Measurements from ENCODE around the gene SCGB1D1. TPM values are rescaled to one million over a fixed set of nuclear protein-coding genes. Genes with fewer than 3 reads are reported as not detected.

SCGB1D1 gene
- total RNA-seq, 1 experiment from 2014 or later: not detected

GRCh38 chr11:62149986-62150886 is 39.8 kb upstream of the SCGB1D1 start:
- ATAC-seq (no peak), DNase-seq (ENCODE audit: low read depth, low spot score) (no peak)
- no peaks in the 10 kb centered on the region for H3K27me3 ChIP-seq (ENCODE audit: insufficient read depth, low read length)
- no peak overlapping the region for H3K9ac ChIP-seq (ENCODE audit: low read length)
- no peak overlapping the region for H3K4me3 ChIP-seq (replicated peaks in 1 of 2; ENCODE audit: low read depth in 1 of 2, low read length in 2 of 2)
- H2AFZ ChIP-seq (ENCODE audit: low read depth, low read length, poor library complexity, severe bottlenecking): no peak overlapping the region
- no peaks in the 10 kb centered on the region for H3K4me1 ChIP-seq (ENCODE audit: control insufficient read depth in 1 of 2, insufficient read depth in 2 of 2, low read length in 2 of 2)
- no peaks in the 10 kb centered on the region for H3K9me3 ChIP-seq (ENCODE audit: control insufficient read depth in 1 of 2, insufficient read depth in 1 of 2, low read depth in 1 of 2, low read length in 2 of 2)
- H4K20me1 ChIP-seq (ENCODE audit: insufficient read depth): no peaks in the 10 kb centered on the region
- no peaks in the 10 kb centered on the region for H3K79me2 ChIP-seq (ENCODE audit: insufficient read depth, low read length)
- H3K4me2 ChIP-seq (ENCODE audit: low read length): no peak overlapping the region
- BruUV-seq (replicated peaks): no TSS peak
- H3K36me3 ChIP-seq (ENCODE audit: control insufficient read depth in 1 of 2, insufficient read depth in 2 of 2, low read length in 2 of 2): peaks cover 43 to 48% of the 10 kb centered on the region in 2 experiments; a peak in 3 of 4 replicates
- POLR2A ChIA-PET: no interaction called here
- TF ChIP-seq POLR2AphosphoS5 (IDR thresholded peaks at IDR 0.05; ENCODE audit: low read depth, low read length): no peak
- no peak for TF ChIP-seq ZNF274 (IDR thresholded peaks at IDR 0.05; ENCODE audit: low read depth, low read length)
- TF ChIP-seq TCF7L2 (IDR thresholded peaks at IDR 0.05; ENCODE audit: borderline replicate concordance, extremely low read depth, insufficient read depth, insufficient read length): no peak
- no peak for TF ChIP-seq ELF1 (IDR thresholded peaks at IDR 0.05; ENCODE audit: borderline replicate concordance, low read depth)
- no peak for TF ChIP-seq FOSL1 (IDR thresholded peaks at IDR 0.05; ENCODE audit: low read depth)
- TF ChIP-seq CEBPB (IDR thresholded peaks at IDR 0.05; ENCODE audit: low read depth): no peak
- no peak for TF ChIP-seq SIN3A (IDR thresholded peaks at IDR 0.05; ENCODE audit: low read depth)
- TF ChIP-seq, protein P1, sequence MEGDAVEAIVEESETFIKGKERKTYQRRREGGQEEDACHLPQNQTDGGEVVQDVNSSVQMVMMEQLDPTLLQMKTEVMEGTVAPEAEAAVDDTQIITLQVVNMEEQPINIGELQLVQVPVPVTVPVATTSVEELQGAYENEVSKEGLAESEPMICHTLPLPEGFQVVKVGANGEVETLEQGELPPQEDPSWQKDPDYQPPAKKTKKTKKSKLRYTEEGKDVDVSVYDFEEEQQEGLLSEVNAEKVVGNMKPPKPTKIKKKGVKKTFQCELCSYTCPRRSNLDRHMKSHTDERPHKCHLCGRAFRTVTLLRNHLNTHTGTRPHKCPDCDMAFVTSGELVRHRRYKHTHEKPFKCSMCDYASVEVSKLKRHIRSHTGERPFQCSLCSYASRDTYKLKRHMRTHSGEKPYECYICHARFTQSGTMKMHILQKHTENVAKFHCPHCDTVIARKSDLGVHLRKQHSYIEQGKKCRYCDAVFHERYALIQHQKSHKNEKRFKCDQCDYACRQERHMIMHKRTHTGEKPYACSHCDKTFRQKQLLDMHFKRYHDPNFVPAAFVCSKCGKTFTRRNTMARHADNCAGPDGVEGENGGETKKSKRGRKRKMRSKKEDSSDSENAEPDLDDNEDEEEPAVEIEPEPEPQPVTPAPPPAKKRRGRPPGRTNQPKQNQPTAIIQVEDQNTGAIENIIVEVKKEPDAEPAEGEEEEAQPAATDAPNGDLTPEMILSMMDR (IDR thresholded peaks at IDR 0.05 in 2 of 3, conservative IDR thresholded peaks at IDR 0.05 in 1 of 3; ENCODE audit: borderline replicate concordance in 1 of 3, insufficient read depth in 1 of 3, low read depth in 2 of 3, low read length in 2 of 3): no peak
- no peak for TF ChIP-seq RAD21 (IDR thresholded peaks at IDR 0.05; ENCODE audit: low read depth)
- no peak for TF ChIP-seq ZFX (IDR thresholded peaks at IDR 0.05)
- RAD21 ChIA-PET (ENCODE audit: low non-redundant PET in 1 of 2, low total read pairs in 2 of 2, uncharacterized antibody in 2 of 2, unreplicated experiment in 2 of 2): no interaction called here
- CTCF ChIA-PET: no interaction called here
- no peak overlapping the region for H3K27ac ChIP-seq (ENCODE audit: low read depth, low read length)
- H3K9me2 ChIP-seq (ENCODE audit: insufficient read depth): no peaks in the 10 kb centered on the region
- intact Hi-C loops (cut with micrococcal nuclease): no loop called here
